HG03097 (cell line): ENCODE measurements around the gene PDE5A.

ENCODE experiments used
- ATAC-seq: cut with Tn5 transposase; IDR thresholded peaks from one replicate; pipeline ENCODE4 v1.9.1; 2021; ENCODE audit not compliant: unreplicated experiment, low FRiP score

PDE5A gene

DNA sequence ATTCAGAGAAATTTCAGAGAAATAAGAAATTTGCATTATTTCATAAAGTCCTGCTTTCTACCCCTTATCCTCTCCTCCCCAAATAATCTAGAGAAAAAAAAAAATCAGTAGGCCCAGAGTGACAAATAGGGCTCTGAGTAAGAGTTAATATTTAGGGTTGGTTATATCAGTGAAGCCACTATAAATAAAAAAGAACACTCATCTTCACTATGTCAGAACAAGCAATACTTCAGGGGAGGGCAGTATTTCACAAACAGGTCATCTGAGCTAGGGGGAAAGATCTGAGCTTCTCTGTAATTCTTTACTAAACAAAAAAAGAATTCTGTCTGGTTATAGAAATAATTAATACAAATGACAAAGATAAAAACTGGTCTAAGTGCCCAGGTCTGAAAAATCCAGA, 39.4 kb downstream of the PDE5A start:
- no peak for ATAC-seq

DNA sequence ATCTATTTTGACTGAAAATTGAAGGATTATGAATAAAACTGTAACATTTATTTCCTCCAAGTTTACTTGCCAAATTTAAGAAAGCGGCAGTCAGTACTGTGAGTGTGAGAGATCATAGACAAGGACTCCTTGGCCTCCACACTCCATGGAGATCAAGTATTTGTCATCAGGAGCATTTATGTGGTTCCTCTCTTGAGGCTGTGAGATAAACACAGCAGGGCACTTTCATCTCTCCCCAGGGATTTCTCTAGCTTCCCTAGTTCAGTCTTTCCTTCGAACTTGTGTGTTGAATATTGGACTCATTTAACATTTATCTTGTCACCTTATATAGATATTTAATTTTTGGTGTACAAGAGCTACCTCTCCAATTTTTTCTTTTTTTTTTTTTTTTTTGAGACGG, 40.8 kb downstream of the PDE5A start:
- no peak for ATAC-seq

DNA sequence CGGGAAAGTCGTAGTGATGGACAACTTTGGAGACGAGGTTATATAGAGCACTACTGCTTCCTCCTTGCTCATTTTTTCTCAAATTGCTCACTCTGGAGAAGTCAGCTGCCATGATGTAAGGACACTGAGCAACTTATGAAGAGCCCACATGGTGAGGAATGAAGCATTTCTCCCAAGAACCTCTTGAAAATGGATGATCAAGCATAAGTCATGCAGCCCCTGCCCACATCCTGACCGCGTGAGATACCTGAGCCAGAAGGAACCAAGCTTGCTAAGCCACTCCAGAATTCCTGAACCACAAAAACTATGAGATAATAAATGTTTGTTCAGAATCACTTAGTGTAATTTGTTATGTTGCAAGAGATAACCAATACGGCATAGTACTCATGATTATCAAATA, 42.8 kb downstream of the PDE5A start:
- ATAC-seq = no peak

DNA sequence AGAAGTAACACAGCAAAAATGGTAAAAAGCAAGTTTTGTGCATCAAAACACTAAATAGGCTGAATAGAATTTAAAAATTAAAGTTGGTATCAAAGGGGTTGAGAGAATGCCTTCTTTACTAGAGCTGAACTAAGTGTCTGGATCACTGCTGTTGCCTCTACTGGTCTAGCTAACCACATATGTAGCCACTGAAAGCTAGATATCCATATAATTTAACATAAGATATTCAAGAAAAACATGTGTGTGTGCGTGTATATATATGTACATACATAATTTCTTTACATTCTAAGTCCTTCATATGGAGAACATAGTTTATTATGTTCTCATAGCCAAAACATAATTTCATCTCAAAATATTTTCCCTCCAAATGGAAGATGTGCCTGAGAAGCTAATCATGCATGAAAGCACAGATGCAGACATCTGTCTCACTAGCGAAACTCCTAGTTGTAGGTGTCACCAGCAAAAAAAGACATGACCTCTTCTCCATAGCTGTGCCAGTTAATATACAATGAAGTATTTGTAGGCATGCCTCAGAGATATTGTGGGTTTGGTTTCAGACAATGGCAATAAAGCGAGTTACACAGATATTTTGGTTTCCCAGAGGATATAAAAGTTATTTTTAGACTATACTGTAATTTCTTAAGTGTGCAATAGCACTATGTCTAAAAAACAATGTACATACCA, 47.3 kb downstream of the PDE5A start:
- no peak for ATAC-seq

DNA sequence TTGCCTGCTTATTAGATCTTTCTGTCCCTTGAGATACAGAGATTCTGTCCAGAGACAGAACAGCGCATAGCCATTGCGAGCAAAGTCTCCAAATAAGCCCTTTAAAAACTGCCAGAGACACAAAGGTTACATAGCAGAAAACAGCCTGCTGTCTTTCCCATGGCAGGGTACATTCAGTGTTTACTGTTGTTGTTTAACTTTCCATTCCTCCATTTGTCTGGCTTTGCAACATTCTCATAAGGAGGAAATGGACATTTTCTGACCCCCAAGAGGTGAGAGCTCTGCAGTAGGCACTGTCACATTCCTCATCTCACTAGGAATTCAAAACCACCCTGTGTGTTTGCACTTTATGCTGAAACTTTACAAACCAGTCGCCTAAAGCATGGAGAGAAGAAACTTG, 48.3 kb downstream of the PDE5A start:
- ATAC-seq = no peak

DNA sequence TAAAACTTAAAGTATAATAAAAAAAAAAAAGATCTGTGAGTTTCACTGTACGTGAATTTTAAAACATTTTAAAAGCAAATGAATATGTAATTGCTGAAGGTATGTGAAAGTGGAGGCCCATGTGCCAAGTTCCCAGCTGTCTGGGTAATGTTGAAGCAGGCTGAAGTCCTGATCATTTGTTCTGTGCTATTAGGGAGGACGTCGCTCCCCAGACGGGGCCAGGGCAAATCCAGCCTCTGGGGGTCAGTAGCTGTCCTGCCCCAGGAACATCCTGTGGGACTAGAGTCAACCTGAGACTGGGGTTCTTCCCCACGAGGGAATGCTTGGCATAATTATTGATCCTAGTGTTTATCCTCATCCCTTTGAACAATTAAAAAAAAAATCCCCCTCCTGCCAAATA, 48.8 kb downstream of the PDE5A start:
- ATAC-seq = no peak

DNA sequence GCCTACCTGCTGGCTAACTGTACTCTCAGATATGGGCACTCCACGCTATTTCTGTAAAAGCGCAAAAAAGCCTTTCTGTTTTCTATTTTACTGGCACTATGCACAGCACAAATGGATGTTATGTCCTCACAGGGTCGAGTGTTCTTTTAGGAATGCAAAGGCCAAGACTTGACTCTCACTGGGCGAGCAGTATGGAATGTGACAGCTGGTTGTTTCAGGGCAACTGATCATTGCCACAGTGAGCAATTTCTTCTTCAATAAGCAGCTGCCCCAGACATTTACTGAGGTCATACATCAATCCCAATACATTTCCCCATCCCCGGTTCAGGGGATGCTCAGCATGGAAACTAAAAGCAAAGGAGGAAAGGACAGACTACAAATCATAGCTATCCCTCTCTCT, 58.2 kb downstream of the PDE5A start:
- no peak for ATAC-seq

DNA sequence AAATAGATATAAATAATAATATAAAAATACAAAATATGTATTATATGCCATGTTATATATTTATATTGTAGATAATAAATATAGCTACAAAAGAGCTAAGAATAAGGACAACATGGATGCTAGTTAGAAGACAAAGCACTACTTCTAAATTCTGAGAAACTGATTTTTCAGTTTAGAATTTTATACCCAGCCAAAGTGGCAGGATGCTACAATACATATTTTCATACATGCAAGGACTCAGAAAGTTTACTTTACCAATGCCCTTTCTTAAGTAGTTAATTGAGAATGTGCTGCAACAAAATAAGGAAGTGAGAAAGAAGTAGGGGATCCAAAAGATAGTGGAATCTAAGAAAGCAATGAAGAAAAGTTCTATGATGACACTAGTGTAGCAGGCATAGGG, 64.5 kb downstream of the PDE5A start:
- no peak for ATAC-seq

DNA sequence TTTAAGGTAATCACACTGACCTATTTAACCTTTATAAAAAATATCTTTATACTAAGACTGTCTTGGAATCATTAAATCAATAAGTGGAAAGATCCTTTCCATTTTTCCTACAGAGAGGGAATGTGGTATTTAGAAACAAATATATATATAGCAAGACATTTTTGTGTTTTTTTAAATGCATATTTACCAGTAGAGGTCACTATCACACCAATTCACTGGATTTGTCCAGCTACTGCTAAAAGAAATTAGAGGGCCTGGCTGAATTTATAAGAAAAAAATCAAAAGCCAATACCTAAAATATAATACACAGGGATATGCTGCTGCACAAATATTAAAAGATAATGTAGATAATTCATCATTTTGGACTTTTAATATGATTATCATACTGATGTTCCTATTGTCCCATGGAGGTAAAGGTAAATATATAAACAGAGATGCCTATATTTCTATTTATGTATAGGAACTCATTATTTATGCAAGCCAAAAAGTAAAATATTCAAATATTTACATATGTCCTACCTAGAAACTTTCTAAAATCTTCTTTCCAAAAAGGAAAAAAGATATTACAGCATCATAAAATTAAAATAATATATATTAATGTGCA, 69.5 kb downstream of the PDE5A start:
- no peak for ATAC-seq

DNA sequence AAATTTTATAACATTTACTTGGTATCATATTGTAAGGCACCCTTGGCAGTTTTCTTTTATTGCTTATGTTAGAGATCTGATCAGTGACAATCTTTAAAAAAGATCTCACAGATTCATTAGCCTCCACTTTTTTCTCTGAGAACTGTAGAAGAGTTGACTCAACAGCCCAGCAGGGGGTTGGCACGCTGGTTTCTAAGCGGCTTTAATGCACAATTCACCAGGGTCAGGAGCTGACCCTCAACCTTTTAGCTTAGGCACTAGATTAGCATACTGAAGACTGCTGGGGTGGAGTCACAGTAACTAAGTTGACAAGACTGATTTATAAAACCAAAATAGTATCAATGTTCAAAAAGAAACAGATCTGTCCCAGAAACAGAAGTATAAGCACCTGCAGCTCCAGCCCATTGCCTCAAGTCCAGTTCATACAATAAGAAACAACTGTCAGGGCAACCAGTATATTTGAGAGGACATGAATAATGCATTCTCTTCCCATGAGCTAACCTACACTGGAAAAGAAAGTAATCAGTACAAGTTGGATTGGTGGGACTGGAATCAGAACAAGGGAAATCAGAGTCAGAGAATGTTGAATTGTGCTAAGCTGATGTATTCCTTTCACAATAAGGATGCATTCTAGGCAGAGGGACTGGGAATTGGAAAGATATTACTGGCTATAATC, 77.6 kb downstream of the PDE5A start:
- no peak for ATAC-seq

DNA sequence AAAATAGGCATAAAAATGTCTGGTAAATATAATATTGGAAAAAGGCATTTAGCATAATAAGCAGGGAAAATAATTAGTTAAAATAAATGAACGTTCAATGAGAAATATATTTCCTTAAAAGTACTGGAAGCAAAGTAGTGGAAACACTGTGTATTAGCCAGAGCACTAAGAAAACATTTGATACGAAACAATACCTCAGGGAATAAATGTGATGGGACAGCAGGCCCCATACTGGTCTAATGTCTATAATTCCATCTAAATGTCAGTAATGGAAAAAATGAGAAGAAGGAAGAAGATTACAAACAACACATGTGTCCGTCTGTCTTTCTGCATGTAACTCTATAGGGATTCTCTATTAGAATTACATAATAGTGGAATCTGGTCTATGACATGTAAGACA, 79.0 kb downstream of the PDE5A start:
- ATAC-seq = no peak

DNA sequence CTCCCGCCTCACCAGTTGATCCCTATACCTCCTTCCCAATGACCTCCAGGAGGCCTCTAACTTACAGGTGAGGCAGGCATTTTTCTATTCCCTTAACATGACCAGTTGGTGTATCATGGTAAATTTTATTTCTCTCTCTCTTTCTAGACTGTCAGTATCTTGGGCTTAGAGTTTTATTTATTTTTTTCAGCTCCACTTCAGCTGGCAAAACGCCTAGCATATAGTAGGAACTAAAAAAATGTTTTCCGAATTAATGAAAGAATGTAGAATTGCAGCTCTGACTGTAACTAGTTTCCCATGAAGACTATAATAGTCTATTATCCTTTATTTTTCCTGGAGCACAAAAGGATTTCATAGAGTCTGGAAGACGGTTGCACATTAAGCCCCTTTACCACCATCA, 84.8 kb downstream of the PDE5A start:
- no peak for ATAC-seq

DNA sequence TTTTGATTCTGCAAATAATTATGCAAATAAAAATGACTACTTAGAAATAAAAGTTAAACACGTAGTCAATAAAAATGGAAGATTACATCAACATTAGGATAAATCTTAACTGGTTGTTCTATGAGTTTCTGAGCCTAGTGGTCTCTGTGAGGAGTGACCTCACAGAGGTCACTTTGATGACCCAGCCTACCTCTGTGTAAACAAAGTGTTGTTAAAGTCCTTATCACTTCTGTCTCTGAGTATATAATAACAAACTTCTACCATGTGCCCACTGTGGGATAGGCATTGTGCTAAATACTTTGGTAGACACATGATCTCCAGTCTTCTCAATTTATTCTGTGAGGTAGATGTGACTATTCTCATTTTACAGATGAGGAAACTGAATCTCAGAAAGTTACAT, 85.4 kb downstream of the PDE5A start:
- ATAC-seq = no peak

DNA sequence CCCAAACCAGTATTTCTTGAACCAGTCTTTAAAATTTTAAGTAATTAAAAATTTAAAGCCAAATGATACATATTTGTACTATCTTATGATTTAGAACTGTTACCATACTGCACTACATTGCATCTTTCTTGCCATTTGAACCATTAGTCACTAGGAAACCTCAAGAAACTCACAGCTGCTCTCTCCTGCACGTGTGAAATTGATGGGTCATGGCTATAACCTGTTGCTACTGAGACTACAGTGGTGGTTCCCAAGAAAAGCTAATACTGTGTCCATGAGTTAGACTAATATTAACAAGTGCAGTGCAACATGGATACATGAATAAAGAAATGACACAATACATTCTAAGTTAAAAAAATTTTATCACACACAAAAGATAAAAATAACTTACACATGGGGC, 88.4 kb downstream of the PDE5A start:
- ATAC-seq = no peak

DNA sequence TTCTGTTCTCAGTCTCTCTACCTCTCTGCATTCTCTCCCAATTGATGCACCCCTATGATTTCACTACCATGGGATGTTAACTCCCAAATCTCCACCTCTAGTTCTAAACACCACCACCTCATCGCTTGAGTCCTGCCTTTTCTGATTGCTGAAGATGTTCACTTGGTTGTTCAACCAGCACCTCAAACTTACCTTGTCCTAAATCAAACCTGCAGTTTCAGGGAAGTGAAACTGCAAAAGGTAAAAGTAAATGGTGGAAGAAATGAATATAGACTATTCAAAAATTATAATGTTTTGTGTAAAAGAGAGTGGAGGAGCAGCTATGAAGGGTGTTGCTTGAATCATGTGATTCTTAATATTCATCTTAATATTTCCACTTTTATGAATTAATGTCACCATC, 91.0 kb downstream of the PDE5A start:
- no peak for ATAC-seq

DNA sequence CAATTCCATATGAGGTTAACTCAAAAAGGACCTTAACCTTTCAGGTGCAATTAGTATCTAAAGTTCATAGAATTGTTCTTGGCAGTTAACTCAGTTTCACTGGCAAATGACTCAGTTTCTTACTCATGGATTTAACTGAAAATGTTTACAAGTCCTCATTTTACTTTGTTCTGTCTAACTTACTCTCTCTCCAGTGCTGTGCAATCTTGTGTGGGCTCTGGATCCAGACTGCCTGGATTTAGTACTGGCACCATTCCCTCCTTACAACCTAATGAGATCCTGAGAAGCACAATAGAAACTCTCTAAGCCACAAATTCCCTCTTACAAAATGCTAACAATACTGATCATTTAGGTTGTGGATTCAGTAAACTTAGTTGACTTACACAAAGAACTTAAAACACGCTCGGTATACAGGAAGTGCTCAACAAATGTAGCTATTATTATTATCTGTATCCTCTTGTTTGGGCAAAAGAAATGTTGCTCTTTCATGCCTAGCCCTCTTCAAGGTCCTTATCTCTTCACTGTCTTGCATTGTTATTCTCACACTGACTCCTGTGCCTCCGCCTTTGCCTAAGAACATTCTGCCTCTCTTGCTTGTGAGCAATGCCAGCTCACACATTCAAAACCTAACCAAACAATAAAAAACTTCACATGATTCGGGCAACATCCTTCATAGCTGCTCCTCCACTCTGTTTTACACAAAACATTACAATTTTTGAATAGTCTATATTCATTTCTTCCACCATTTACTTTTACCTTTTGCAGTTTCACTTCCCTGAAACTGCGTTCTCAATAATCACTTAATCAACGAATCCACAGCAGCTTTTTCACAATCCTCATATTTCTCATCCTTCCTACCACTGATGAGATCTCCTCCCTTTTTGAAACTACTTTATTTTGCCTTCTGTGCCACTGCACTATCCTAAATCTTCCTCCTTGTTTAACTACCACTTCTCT, 91.8 kb downstream of the PDE5A start:
- ATAC-seq = no peak

DNA sequence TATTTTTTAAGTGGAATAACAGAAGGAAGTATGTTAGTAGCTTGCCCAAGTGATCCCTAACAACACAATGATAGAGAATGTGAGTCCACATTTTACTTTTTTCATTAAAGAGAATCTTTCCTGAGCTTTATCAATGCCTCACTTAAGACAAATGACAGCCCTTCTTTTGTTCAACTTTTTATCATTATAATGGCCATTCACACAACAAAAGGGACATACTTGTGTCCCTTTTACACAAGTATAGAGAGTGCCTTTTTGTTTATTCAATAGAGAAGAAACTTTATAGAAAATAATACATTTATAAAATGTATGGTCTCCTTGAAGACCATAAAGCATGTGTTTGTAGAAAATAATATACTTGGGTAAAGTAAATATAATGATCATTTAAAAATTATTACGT, 96.3 kb downstream of the PDE5A start:
- ATAC-seq = no peak

DNA sequence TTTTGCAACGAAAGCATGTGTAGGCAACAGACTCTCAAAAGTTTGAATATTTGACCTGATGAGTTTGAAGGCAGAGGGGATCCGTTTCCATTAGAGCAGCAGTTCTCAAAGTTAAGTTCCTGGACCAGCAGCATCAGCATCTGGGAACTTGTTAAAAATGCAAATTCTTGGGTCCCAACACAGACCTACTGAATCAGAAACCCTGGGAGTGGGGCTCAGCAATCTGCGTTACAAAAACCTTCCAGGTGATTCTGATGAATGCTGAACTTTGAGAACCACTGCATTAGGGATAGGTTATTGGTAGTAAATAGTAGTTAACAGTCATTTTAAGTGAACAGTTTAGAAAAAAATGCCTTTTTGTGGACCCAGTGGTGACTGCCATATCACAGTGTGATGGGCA, 98.8 kb downstream of the PDE5A start:
- ATAC-seq = no peak

DNA sequence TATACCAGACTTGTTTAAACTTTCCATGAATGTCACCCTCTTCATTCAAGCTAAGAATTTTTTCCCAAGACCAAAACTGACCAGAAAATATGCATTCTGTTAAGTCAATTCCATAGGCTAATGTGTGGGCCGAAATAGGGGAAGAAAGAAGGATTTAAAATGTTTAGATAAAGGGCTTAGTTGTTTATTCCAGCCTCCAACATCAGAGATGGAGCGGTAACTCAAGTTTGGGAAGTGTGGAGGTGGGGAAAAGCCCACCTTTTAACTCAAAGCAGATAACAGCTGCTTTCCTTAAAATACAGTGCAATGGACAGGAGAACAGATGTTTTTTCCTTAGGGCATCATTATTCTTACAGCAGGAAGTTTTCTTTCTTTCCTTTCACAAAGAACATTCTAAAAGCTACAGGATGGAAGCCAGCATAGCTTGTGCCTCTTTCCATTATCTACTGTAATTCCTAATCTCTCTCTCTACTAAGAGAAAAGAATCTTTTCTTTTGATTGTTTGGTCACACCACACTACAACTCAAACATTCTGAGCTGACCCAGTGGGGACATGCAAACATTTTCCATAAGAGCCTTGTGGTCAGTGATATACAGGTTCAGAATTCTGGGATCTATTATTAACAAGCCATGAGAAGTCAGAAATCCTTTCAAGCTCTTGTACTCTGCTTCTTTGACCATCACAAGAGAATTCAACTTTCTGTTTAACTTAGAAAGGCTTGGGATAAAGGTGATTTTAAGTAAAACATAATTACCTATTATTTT, 101.6 kb downstream of the PDE5A start:
- no peak for ATAC-seq
